ENCODE results near the gene LZTR1. TPM values are rescaled to one million over a fixed set of nuclear protein-coding genes. Genes with fewer than 3 reads are reported as not detected.

The LZTR1 gene
- total and polyA plus RNA-seq, 2 of the 8 experiments (the other 6 are each of a cell fraction or from before 2014, with no cell fraction given), result 22.3 to 31.0 TPM

GRCh38 chr22:21031545-21032036 is 49.5 kb downstream of the LZTR1 start:
- no peak overlapping the region for H3K23ac ChIP-seq (ENCODE audit: insufficient read length)
- H3K4me1 ChIP-seq (replicated peaks in 1 of 4; ENCODE audit: control insufficient read depth in 3 of 4, insufficient read depth in 4 of 4, low read length in 3 of 4), result peaks cover 0 to 4% (median 2%) of the 10 kb centered on the region in 4 experiments; a peak in 3 of 7 replicates
- H2AK5ac ChIP-seq (ENCODE audit: low read depth, low read length), result no peak overlapping the region
- peak overlapping the region; percentile 41; the same call in 1 of the 2 replicates for H2AFZ ChIP-seq (ENCODE audit: low read length)
- H2BK5ac ChIP-seq (ENCODE audit: low read depth, low read length), result no peak overlapping the region
- no peak for DNase-seq (ENCODE audit: low read depth in 1 of 2, low spot score in 2 of 2)
- H3K36me3 ChIP-seq (ENCODE audit: control insufficient read depth in 2 of 4, insufficient read depth in 4 of 4, low read length in 3 of 4), result no peaks in the 10 kb centered on the region
- H3K23me2 ChIP-seq (ENCODE audit: low read depth, low read length), result peaks cover 9% of the 10 kb centered on the region; the same call in 1 of the 2 replicates
- H2BK120ac ChIP-seq (replicated peaks; ENCODE audit: low read depth, low read length), result no peak overlapping the region
- ChIA-PET POLR2A (ENCODE audit: partially characterized antibody) (no interaction called here), CTCF (ENCODE audit: partially characterized antibody) (interaction anchor here (1.0 to 5.5 kb wide), 4 partner anchors 11 to 21 kb away, joined by 3 to 37 read pairs (median 4); partner anchors contain the start of gene P2RX6)
- H3K56ac ChIP-seq (replicated peaks; ENCODE audit: insufficient read length, low read depth, low read length), result no peak overlapping the region
- no peak overlapping the region for H3K9ac ChIP-seq (replicated peaks in 1 of 4; ENCODE audit: extremely low read depth in 1 of 4, low read depth in 3 of 4, low read length in 3 of 4)
- peak overlapping the region; percentile 51 for H4K8ac ChIP-seq (ENCODE audit: extremely low read depth, insufficient read depth, low read length)
- no peak overlapping the region for H3K4ac ChIP-seq (replicated peaks; ENCODE audit: insufficient read length, low read depth, low read length)
- peak overlapping the region; percentile 45 to 70 (median 49); a peak in 5 of 8 replicates for H3K4me3 ChIP-seq (ENCODE audit: extremely low read depth in 1 of 4, insufficient read depth in 2 of 4, low read depth in 3 of 4, low read length in 4 of 4)
- H4K5ac ChIP-seq (ENCODE audit: insufficient read length, low read depth, low read length), result no peak overlapping the region
- H4K20me1 ChIP-seq (replicated peaks in 1 of 2; ENCODE audit: control insufficient read depth in 1 of 2, insufficient read depth in 2 of 2, low read length in 2 of 2), result no peaks in the 10 kb centered on the region
- H2BK20ac ChIP-seq (ENCODE audit: low read length), result no peak overlapping the region
- H3K27me3 ChIP-seq (replicated peaks in 1 of 4; ENCODE audit: control insufficient read depth in 3 of 4, extremely low read depth in 1 of 4, insufficient read depth in 3 of 4, low read length in 3 of 4), result peaks cover 6 to 31% (median 26%) of the 10 kb centered on the region in 4 experiments
- no peak overlapping the region for H4K91ac ChIP-seq (replicated peaks; ENCODE audit: insufficient read length, low read length)
- H3K14ac ChIP-seq (ENCODE audit: insufficient read length), result no peak overlapping the region
- no peaks in the 10 kb centered on the region for H3K79me2 ChIP-seq (ENCODE audit: control insufficient read depth in 1 of 2, insufficient read depth in 2 of 2, low read length in 2 of 2)
- WGBS, 2 experiments (ENCODE audit: extremely low coverage in 1 of 2, insufficient coverage in 1 of 2, insufficient read length in 1 of 2, insufficient replicate concordance in 2 of 2, low coverage in 1 of 2, low lambda C conversion rate in 2 of 2, missing lambda C conversion rate in 1 of 2), result 87% methylated on average over 18 of the region's 18 CpGs; no CpG with 5 or more reads in 1 of the 2 experiments
- no peaks in the 10 kb centered on the region for H3K79me1 ChIP-seq (ENCODE audit: low read depth, low read length)
- no peak overlapping the region; the same call in 1 of the 2 replicates for H2BK15ac ChIP-seq (ENCODE audit: low read length)
- no peak overlapping the region for H3K27ac ChIP-seq (ENCODE audit: low read depth, low read length)
- no peak for FAIRE-seq
- TF ChIP-seq E2F6 (IDR thresholded peaks at IDR 0.05), result no peak
- no peak for TF ChIP-seq PHF8 (conservative IDR thresholded peaks at IDR 0.05; ENCODE audit: low read depth, low read length)
- TF ChIP-seq BRCA1 (IDR thresholded peaks at IDR 0.05; ENCODE audit: low read depth, low read length), result no peak
- TF ChIP-seq SP1 (IDR thresholded peaks at IDR 0.05; ENCODE audit: low read depth, low read length), result no peak
- TF ChIP-seq RAD21 (IDR thresholded peaks at IDR 0.05 in 1 of 2, conservative IDR thresholded peaks at IDR 0.05 in 1 of 2; ENCODE audit: low read depth in 2 of 2, low read length in 2 of 2), result no peak
- no peak for TF ChIP-seq POU5F1 (IDR thresholded peaks at IDR 0.05; ENCODE audit: low read depth, low read length)
- TF ChIP-seq ZNF274 (IDR thresholded peaks at IDR 0.05; ENCODE audit: borderline replicate concordance, extremely low read depth, low read length), result no peak
- TF ChIP-seq TEAD4 (IDR thresholded peaks at IDR 0.05; ENCODE audit: low read depth, low read length), result no peak
- no peak for TF ChIP-seq CBX5 (IDR thresholded peaks at IDR 0.05; ENCODE audit: low read depth, low read length)
- no peak for TF ChIP-seq KDM1A (IDR thresholded peaks at IDR 0.05; ENCODE audit: borderline replicate concordance, low read length)
- no peak for TF ChIP-seq SUZ12 (IDR thresholded peaks at IDR 0.05; ENCODE audit: low read length)
- no peak for TF ChIP-seq RXRA (IDR thresholded peaks at IDR 0.05; ENCODE audit: insufficient read depth, low read depth, low read length)
- TF ChIP-seq SP2 (IDR thresholded peaks at IDR 0.05; ENCODE audit: low read length), result no peak
- H3K9me3 ChIP-seq (ENCODE audit: insufficient read depth in 2 of 2, low read depth in 1 of 2, low read length in 1 of 2), result no peaks in the 10 kb centered on the region
- no peak overlapping the region; the same call in 1 of the 2 replicates for H2BK12ac ChIP-seq (ENCODE audit: low read depth, low read length)
- 0 out of 2 replicates have a peak overlapping the region, but pooled peaks have one; percentile 32 for H3K18ac ChIP-seq (ENCODE audit: extremely low read depth, low read length)
- peak overlapping the region; percentile 65 to 78 for H3K4me2 ChIP-seq (ENCODE audit: insufficient read depth in 1 of 2, low read depth in 2 of 2, low read length in 2 of 2)
